Hypothalamus (tissue), 51 donors: ENCODE results near the gene WASL.

ENCODE experiments used
- DNase-seq, 51 donors: peaks; one replicate each; lab custom pipeline; 2025; lab: John Stamatoyannopoulos, UW

WASL gene

DNA sequence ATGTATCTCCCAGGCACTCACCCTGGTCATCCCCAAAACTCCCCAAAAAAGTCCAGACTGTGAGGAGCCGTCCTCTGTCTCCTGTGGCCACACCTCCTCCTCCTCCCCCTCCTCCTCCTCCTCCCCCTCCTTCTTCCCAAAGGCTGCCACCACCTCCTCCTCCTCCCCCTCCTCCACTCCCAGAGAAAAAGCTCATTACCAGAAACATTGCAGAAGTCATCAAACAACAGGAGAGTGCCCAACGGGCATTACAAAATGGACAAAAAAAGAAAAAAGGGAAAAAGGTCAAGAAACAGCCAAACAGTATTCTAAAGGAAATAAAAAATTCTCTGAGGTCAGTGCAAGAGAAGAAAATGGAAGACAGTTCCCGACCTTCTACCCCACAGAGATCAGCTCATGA lies 86.0 kb downstream of the WASL start:
- no peak for DNase-seq

GRCh38 chr7:123662293-123662692 lies 86.5 kb downstream of the WASL start:
- no peak for DNase-seq

GRCh38 chr7:123661765-123662164 lies 87.0 kb downstream of the WASL start:
- no peak for DNase-seq

DNA sequence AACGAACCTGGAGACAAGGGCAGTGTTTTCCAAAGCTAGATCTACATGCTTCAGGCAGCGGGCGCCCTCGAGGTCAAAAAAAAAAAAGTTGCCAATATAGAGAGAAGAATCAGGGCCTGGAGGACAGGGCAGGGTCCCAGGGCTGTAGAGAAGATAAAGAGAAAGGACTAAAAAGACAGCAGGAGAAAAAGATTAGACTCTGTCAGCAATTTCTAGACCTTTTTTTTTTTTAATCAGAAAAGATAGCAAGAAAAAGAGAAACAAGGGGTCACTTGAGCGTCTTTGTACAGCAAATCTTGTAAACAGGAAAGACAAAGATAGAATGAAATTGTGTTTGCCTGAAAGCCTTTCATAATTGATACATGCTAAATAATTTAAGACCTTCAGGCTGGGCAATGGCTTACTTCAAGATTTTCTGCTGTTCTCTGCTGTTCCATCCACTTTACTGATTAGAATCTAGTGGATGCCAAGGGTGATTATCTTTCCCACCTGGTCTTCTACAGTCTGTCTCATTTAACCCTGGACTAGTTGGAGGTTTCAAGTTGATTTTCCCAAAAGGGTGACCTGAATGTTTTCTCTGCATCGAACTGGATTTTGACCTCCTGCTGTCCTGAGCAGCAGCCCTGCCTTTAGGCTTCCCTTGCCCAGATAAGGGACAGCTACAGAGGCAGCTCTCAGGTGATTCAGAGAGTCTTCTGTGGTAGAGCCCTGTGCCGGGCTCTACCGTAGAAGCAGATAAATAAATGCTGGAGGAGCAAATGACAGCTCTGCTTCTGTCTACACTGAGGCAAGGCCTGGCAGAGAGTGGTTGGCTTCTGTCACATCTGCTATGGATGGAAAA lies 88.1 kb downstream of the WASL start:
- no peak for DNase-seq

GRCh38 chr7:123658023-123658422 lies 90.8 kb downstream of the WASL start:
- DNase-seq, result no peak

GRCh38 chr7:123657304-123657685 lies 91.5 kb downstream of the WASL start:
- DNase-seq, result no peak

GRCh38 chr7:123656544-123657303 lies 92.1 kb downstream of the WASL start:
- no peak for DNase-seq

DNA sequence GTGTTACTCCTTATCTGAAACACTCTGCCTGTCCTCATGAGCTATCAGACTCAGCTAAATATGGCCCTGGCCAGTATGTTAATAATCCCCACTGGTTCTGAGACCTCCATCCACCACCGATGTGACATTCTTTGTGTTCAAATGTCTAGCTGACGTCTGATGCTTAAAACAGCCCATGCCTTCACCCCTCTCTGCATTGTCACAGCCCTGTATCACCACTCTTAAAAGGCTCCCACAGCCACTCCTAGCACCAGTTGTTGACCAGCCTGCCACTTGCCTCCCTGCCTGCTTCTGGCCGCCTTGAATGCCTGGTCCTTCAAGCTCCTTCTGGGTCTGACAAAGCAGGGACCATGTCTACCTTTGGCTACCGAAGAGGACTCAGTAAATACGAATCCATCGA lies 93.2 kb downstream of the WASL start, which contains the start of gene LMOD2:
LMOD2 (plus strand) TSS at position 253 of the 400 bp plus-strand sequence; CDS start at position 351, 98 bp downstream.
- DNase-seq, result no peak

- DNase-seq, result no peak
These were observed 95.6 kb downstream of the WASL start for GRCh38 chr7:123653162-123653561.

GRCh38 chr7:123652406-123652805 lies 96.4 kb downstream of the WASL start:
- DNase-seq, result no peak

- no peak for DNase-seq
These were observed 98.2 kb downstream of the WASL start for GRCh38 chr7:123650595-123650994.

GRCh38 chr7:123649964-123650363 lies 98.8 kb downstream of the WASL start:
- no peak for DNase-seq

GRCh38 chr7:123647106-123647730 lies 101.6 kb downstream of the WASL start:
- DNase-seq, result no peak

DNA sequence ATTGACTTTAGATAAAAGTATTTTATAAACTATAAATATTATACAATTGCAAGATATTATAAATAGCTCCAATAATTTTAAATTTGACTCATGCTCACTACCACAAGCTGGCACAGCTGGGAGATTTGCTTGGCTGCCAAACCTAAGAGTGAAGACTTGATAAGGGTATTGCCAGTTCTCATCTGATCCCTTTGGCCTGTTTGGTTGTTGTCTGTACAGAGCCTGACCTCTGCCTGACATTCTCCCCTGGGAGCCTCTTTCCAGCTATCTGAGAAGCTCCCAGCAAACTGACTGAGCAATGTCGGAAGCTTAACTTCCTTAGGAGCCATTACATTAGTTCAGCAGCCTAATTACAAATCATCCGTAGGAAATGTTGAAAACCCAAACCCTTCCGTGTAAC lies 103.3 kb downstream of the WASL start:
- DNase-seq, result no peak

GRCh38 chr7:123643495-123644441 lies 105.0 kb downstream of the WASL start:
- no peak for DNase-seq

DNA sequence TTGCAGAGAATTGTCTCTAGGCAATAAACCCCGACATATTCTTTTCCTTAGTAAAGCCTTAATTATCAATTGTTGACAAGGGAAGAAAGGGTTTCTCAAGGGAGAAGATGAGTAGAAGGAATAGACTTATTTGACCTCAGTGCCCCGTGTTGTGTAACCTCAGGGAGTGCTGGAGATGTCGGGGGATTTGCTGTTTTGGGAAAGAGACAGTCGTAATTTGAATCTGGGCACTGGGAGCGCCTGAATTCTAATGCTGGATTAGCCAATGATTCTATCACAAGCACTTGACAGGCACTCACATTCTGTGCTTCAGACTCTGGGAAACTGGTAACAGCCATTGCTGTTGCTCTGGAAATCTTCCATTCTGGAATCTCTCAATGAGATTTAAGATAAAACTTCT lies 106.9 kb downstream of the WASL start:
- no peak for DNase-seq

DNA sequence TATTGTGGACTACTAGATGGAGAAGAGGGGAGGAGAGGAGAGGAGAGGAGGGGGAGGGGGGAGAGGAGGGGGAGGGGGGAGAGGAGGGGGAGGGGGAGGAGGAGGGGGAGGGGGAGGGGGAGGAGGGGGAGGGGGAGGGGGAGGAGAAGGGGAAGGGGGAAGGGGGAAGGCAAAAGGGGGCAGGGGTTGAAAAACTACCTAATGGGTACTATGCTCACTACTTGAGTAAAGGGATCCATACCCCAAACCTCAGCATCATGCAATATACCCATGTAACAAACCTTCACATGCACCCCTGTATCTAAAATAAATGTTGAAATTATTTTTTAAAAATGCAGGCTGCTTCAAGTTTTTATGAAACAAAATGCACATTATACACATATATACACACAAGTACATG lies 108.2 kb downstream of the WASL start:
- no peak for DNase-seq

DNA sequence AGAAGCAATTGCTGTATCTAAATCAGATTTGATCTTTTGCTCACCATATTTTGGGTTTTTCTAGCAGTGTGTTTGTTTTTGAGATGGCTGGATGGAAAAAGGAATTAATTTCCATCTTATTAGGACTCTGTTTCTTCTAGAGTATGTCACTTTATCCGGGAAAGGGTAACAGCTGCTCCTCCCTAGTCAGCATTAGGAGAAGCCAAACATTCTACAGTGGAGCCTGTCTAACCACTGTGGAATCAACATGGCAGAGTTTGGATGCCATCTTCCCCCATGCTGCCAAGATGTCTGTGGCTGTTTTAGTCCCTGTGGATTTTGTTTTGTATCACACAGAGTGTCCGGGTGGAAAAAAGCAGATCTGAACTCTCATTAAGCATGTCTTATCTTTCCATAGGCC lies 109.2 kb downstream of the WASL start:
- DNase-seq, result no peak

DNA sequence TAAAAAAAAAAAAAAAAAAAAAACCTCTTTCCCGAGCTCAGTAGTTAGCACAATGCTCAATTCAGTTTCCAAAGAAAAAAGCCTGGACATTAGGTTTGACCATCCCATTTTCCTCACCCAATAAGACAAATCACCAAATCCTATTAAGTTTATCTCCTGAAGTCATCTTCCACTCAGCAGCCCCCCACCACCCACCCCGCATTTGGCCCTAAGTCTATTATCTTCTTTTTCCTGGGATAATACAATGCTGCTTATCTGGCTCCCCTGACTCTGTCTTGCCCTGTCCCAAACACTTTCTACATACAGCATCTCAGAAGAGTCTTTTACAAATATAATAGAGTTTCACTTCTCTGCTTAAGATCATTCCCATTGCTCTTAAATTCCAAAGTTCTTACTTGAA lies 110.9 kb downstream of the WASL start:
- no peak for DNase-seq

DNA sequence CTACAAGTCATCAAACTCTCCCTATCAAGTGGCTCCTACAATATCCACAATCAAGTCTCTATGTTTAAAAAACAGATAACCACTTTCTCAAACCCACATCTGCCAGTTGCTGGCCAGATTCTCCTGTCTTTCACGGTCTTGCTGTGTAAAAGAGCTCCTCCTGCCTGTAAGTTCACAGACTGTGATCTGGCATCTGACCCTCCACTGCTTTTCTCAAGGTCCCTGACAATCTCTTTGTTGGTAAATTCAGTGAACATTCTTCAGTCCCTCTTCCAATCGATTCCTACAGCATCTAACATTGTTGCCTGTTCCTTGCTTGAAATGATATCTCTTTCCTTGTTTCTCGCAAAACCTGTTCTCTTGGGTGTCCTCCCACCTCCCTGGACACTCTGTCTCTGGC lies 111.6 kb downstream of the WASL start:
- no peak for DNase-seq
